HepG2 (cell line): ENCODE data around the gene RBX1. TPM values are rescaled to one million over a fixed set of nuclear protein-coding genes. Genes with fewer than 3 reads are reported as not detected.
A peak's percentile ranks its signal among the peaks of the same experiment; 100 is the strongest.

Experiments
- ARHGAP35 ChIP-seq: sonication (generic); formaldehyde crosslinking; IDR thresholded peaks from 2 replicates; pipeline ENCODE4 v1.9.0; 2022; ENCODE audit warnings: mild to moderate bottlenecking, inconsistent platforms, moderate library complexity, missing genetic modification reagents, borderline replicate concordance
- CHCHD3 ChIP-seq: sonication (generic); formaldehyde crosslinking; IDR thresholded peaks from 2 replicates; pipeline ENCODE4 v1.8.0; 2022; ENCODE audit warnings: mild to moderate bottlenecking, missing genetic modification reagents, moderate library complexity
- MAX ChIP-seq: IDR thresholded peaks from 2 replicates; pipeline ENCODE4 v1.6.1; 2012; ENCODE audit warnings: inconsistent platforms
- MXD1 ChIP-seq: sonication (generic); formaldehyde crosslinking; IDR thresholded peaks from 2 replicates; pipeline ENCODE4 v1.4.0; 2020; ENCODE audit warnings: mild to moderate bottlenecking, missing genetic modification reagents
- SMARCE1 ChIP-seq: fragments of 450-650 bp; IDR thresholded peaks from 2 replicates; pipeline ENCODE4 v1.6.1; 2017; ENCODE audit warnings: borderline replicate concordance
- TEF ChIP-seq: sonication (generic); formaldehyde crosslinking; IDR thresholded peaks from 2 replicates; pipeline ENCODE4 v1.5.0; 2020; ENCODE audit warnings: missing genetic modification reagents
- TFDP1 ChIP-seq: IDR thresholded peaks from 2 replicates; pipeline ENCODE4 v1.6.1; 2016; ENCODE audit warnings: missing compliant biosample characterization, missing genetic modification reagents, borderline replicate concordance
- ZGPAT ChIP-seq: IDR thresholded peaks from 2 replicates; pipeline ENCODE4 v1.6.1; 2016; ENCODE audit warnings: mild to moderate bottlenecking
- ZNF253 ChIP-seq: sonication (generic); formaldehyde crosslinking; IDR thresholded peaks from 2 replicates; pipeline ENCODE4 v1.8.0; 2022; ENCODE audit warnings: mild to moderate bottlenecking, missing genetic modification reagents, borderline replicate concordance
- ZNF317 ChIP-seq: sonication (generic); formaldehyde crosslinking; IDR thresholded peaks from 2 replicates; pipeline ENCODE4 v1.5.0; 2020; ENCODE audit warnings: mild to moderate bottlenecking, missing genetic modification reagents
- ZNF318 ChIP-seq: sonication (generic); formaldehyde crosslinking; IDR thresholded peaks from 2 replicates; pipeline ENCODE4 v1.4.0; 2020; ENCODE audit warnings: mild to moderate bottlenecking, missing genetic modification reagents
- ZNF556 ChIP-seq: sonication (generic); formaldehyde crosslinking; IDR thresholded peaks from 2 replicates; pipeline ENCODE4 v1.4.0; 2020; ENCODE audit warnings: mild to moderate bottlenecking, missing genetic modification reagents, borderline replicate concordance
- ZNF724P ChIP-seq: sonication (generic); formaldehyde crosslinking; IDR thresholded peaks from 2 replicates; pipeline ENCODE4 v1.8.0; 2022; ENCODE audit warnings: missing genetic modification reagents, borderline replicate concordance
- ZNF772 ChIP-seq: sonication (generic); formaldehyde crosslinking; IDR thresholded peaks from 2 replicates; pipeline ENCODE4 v1.5.0; 2020; ENCODE audit warnings: mild to moderate bottlenecking, missing genetic modification reagents
- ZSCAN30 ChIP-seq: sonication (generic); formaldehyde crosslinking; IDR thresholded peaks from 2 replicates; pipeline ENCODE4 v1.5.0; 2020; ENCODE audit warnings: mild to moderate bottlenecking, missing genetic modification reagents
- polyA plus RNA-seq, 8 experiments: library from polyadenylated mRNA; depleted of rRNA in 3 of 8; stranded (reverse) in 7 of 8; unstranded in 1 of 8; fragments of >200 nt; fragmentation: Illumina TruSeq in 4 of 8; extraction: Trizol in 4 of 8; gene quantifications; 2 replicates each; pipeline versions ENCODE4 v1.2.1 to v1.2.3, GENCODE V29; 2011 to 2016; ENCODE audit warnings: low read depth in 4 of 8, missing spikeins in 1 of 8, mixed read lengths in 1 of 8; ENCODE audit not compliant: insufficient read depth in 1 of 8
- total RNA-seq, 5 experiments: library from RNA; depleted of rRNA; stranded (reverse); fragments of >200 nt; fragmentation: Illumina TruSeq; extraction: Trizol; gene quantifications; 2 replicates each; pipeline ENCODE4 v1.2.3, GENCODE V29; 2016; ENCODE audit warnings: low read depth in 1 of 5

The RBX1 gene
- total and polyA plus RNA-seq, 2 of the 13 experiments (the other 11 are each of a cell fraction or from before 2014, with no cell fraction given) = 84.9 to 90.2 TPM

GRCh38 chr22:40950962-40951794, at the start of gene RBX1 (continued):
- TF ChIP-seq MXD1 (CRISPR knock-in tag) = no peak
- no peak for TF ChIP-seq ZNF253 (CRISPR knock-in tag)
- TF ChIP-seq ZNF318 (CRISPR knock-in tag) = no peak; the same call in 1 of the 2 replicates
- TF ChIP-seq CHCHD3 (CRISPR knock-in tag) = no peak
- no peak for TF ChIP-seq SMARCE1
- peak; percentile 59; the same call in 1 of the 2 replicates for TF ChIP-seq TFDP1 (CRISPR knock-in tag)
- TF ChIP-seq TEF (CRISPR knock-in tag) = no peak
- TF ChIP-seq ARHGAP35 (CRISPR knock-in tag) = no peak; the same call in 1 of the 2 replicates
- TF ChIP-seq ZSCAN30 (CRISPR knock-in tag) = no peak
- no peak; the same call in 1 of the 2 replicates for TF ChIP-seq ZNF556
- TF ChIP-seq ZNF772 (CRISPR knock-in tag) = no peak
- TF ChIP-seq ZNF317 = no peak
- peak; percentile 68; the same call in 1 of the 2 replicates for TF ChIP-seq ZGPAT
- TF ChIP-seq ZNF724P = no peak
- TF ChIP-seq MAX = peak; percentile 65; the same call in 1 of the 2 replicates
